SK-N-SH (cell line): ENCODE results near the gene SLC16A10. TPM values are rescaled to one million over a fixed set of nuclear protein-coding genes. Genes with fewer than 3 reads are reported as not detected.
A peak's percentile ranks its signal among the peaks of the same experiment; 100 is the strongest.

Experiments
- CTCF ChIA-PET: fragments of 300-600, 350-600 bp; formaldehyde crosslinking; extraction: SDS; loops from one replicate; lab custom pipeline; 2021; lab: Yijun Ruan, JAX
- POLR2A ChIA-PET: fragments of 350-600 bp; sonication (Branson Sonifier 250); formaldehyde crosslinking; extraction: SDS; loops from one replicate; lab custom pipeline; 2020; ENCODE audit warnings: antibody characterized with exemption, inconsistent platforms; lab: Yijun Ruan, JAX
- DNase-seq: peaks from one replicate; pipeline ENCODE4 v3.0.0; 2012
- H2AFZ ChIP-seq: fragments of 200-600 bp; sonication (generic); 2 replicates; pipeline ENCODE4 v1.8.1; 2016; ENCODE audit warnings: antibody characterized with exemption, mild to moderate bottlenecking, low read depth
- H3F3A ChIP-seq: fragments of 200-600 bp; sonication (generic); replicated peaks from 2 replicates; pipeline ENCODE3; 2016; ENCODE audit warnings: antibody characterized with exemption, mild to moderate bottlenecking; ENCODE audit not compliant: insufficient read depth
- H3K27ac ChIP-seq, 2 experiments: fragments of 200-500 bp in 1 of 2; fragments of 200-600 bp in 1 of 2; sonication (Bioruptor generic) in 1 of 2; sonication (generic), shearing (Covaris generic) in 1 of 2; 2 replicates each; pipeline versions ENCODE4 v1.5.1 to v1.6.1; 2014 to 2016; ENCODE audit warnings: low read depth in 2 of 2, inconsistent platforms in 1 of 2, low read length in 1 of 2, mild to moderate bottlenecking in 1 of 2, mixed read lengths in 1 of 2
- H3K27me3 ChIP-seq: fragments of 200-600 bp; sonication (generic), shearing (Covaris generic); 2 replicates; pipeline ENCODE4 v1.6.1; 2016; ENCODE audit warnings: mixed run types; ENCODE audit not compliant: insufficient read depth
- H3K36me3 ChIP-seq, 2 experiments: fragments of 200-500 bp in 1 of 2; fragments of 200-600 bp in 1 of 2; sonication (Bioruptor generic) in 1 of 2; sonication (generic) in 1 of 2; replicated peaks in 1 of 2; 2 replicates each; pipeline versions ENCODE3 to v1.5.1; 2014 to 2016; ENCODE audit warnings: low read length in 1 of 2, mild to moderate bottlenecking in 1 of 2; ENCODE audit not compliant: insufficient read depth in 2 of 2, control insufficient read depth in 1 of 2
- H3K4me1 ChIP-seq, 2 experiments: fragments of 200-500 bp in 1 of 2; fragments of 200-600 bp in 1 of 2; sonication (Bioruptor generic) in 1 of 2; sonication (generic), shearing (Covaris generic) in 1 of 2; 2 replicates each; pipeline versions ENCODE4 v1.5.1 to v1.6.1; 2014 to 2016; ENCODE audit warnings: low read depth in 1 of 2, low read length in 1 of 2, mixed run types in 1 of 2; ENCODE audit not compliant: insufficient read depth in 2 of 2, control insufficient read depth in 1 of 2
- H3K4me2 ChIP-seq: fragments of 200-600 bp; sonication (generic), shearing (Covaris generic); 2 replicates; pipeline ENCODE4 v1.6.1; 2017; ENCODE audit warnings: mixed run types
- H3K4me3 ChIP-seq, 2 experiments: fragments of 200-500 bp in 1 of 2; fragments of 200-600 bp in 1 of 2; sonication (Bioruptor generic) in 1 of 2; sonication (generic), shearing (Covaris generic) in 1 of 2; 2 replicates each; pipeline versions ENCODE4 v1.5.1 to v1.8.1; 2014 to 2016; ENCODE audit warnings: low read depth in 2 of 2, inconsistent platforms in 1 of 2, low read length in 1 of 2, mild to moderate bottlenecking in 1 of 2, mixed read lengths in 1 of 2, moderate library complexity in 1 of 2
- H3K79me2 ChIP-seq: fragments of 200-600 bp; sonication (generic); 2 replicates; pipeline ENCODE4 v1.8.1; 2017; ENCODE audit warnings: mild to moderate bottlenecking; ENCODE audit not compliant: insufficient read depth
- H3K9ac ChIP-seq: fragments of 200-600 bp; sonication (generic); 2 replicates; pipeline ENCODE4 v1.6.1; 2017; ENCODE audit warnings: mixed run types
- H3K9me2 ChIP-seq: fragments of 200-600 bp; sonication (generic); 2 replicates; pipeline ENCODE4 v1.6.1; 2017; ENCODE audit warnings: mixed run types
- H3K9me3 ChIP-seq: fragments of 200-600 bp; sonication (generic); 2 replicates; pipeline ENCODE4 v1.6.1; 2017; ENCODE audit warnings: mixed run types, mild to moderate bottlenecking, moderate library complexity
- H4K20me1 ChIP-seq: fragments of 200-600 bp; sonication (generic); 2 replicates; pipeline ENCODE4 v1.6.1; 2017; ENCODE audit warnings: mild to moderate bottlenecking, mixed run types; ENCODE audit not compliant: insufficient read depth
- CHD2 ChIP-seq: fragments of 150-350 bp; IDR thresholded peaks from 2 replicates; pipeline ENCODE4 v1.6.1; 2018; ENCODE audit warnings: low read length; ENCODE audit not compliant: partially characterized antibody
- FOSL2 ChIP-seq: IDR thresholded peaks from 2 replicates; pipeline ENCODE4 v1.4.0; 2012; ENCODE audit warnings: low read depth, mild to moderate bottlenecking, moderate library complexity, borderline replicate concordance
- JUND ChIP-seq: IDR thresholded peaks from 2 replicates; pipeline ENCODE4 v1.4.0; 2012
- RCOR1 ChIP-seq: fragments of 150-350 bp; IDR thresholded peaks from 2 replicates; pipeline ENCODE4 v1.6.1; 2017; ENCODE audit warnings: antibody characterized with exemption, low read length
- RFX5 ChIP-seq: IDR thresholded peaks from 2 replicates; pipeline ENCODE4 v1.6.1; 2012; ENCODE audit warnings: mild to moderate bottlenecking, improper control_type of control experiment, low read length
- SMC3 ChIP-seq: IDR thresholded peaks from 2 replicates; pipeline ENCODE4 v1.6.1; 2012; ENCODE audit warnings: low read depth, low read length, improper control_type of control experiment
- TAF1 ChIP-seq: IDR thresholded peaks from 2 replicates; pipeline ENCODE4 v1.6.1; 2012; ENCODE audit warnings: low read depth, mild to moderate bottlenecking, low read length, moderate library complexity, borderline replicate concordance
- TCF12 ChIP-seq: IDR thresholded peaks from 2 replicates; pipeline ENCODE4 v1.4.0; 2012
- TEAD4 ChIP-seq: IDR thresholded peaks from 2 replicates; pipeline ENCODE4 v1.4.0; 2012; ENCODE audit warnings: mild to moderate bottlenecking, borderline replicate concordance; ENCODE audit not compliant: insufficient read depth
- WGBS: methylation state at CpG from one replicate; pipeline ENCODE4 v1.1.6; 2017; ENCODE audit warnings: low lambda C conversion rate; 5-methylcytosine and 5-hydroxymethylcytosine counted together
- polyA plus RNA-seq, 3 experiments: library from polyadenylated mRNA; depleted of rRNA; stranded (reverse); fragments of >200 nt; gene quantifications; 2 replicates each; pipeline ENCODE4 v1.2.3, GENCODE V29; 2012
- TF ChIP-seq, protein P1 (sequence below): fragments of 200-600 bp; sonication (generic); IDR thresholded peaks from 2 replicates; pipeline ENCODE4 v1.6.1; 2017; ENCODE audit warnings: antibody characterized with exemption, mild to moderate bottlenecking, moderate library complexity
- TF ChIP-seq, protein P2 (sequence below): IDR thresholded peaks from 2 replicates; pipeline ENCODE4; 2012
- TF ChIP-seq, protein P3 (sequence below): fragments of 150-350 bp; IDR thresholded peaks from 2 replicates; pipeline ENCODE4 v1.6.1; 2017; ENCODE audit warnings: antibody characterized with exemption, low read length, low read depth, borderline replicate concordance

Gene SLC16A10
- polyA plus RNA-seq, 1 of the 3 experiments (the other 2 are of a cell fraction) = 0.12 TPM

DNA sequence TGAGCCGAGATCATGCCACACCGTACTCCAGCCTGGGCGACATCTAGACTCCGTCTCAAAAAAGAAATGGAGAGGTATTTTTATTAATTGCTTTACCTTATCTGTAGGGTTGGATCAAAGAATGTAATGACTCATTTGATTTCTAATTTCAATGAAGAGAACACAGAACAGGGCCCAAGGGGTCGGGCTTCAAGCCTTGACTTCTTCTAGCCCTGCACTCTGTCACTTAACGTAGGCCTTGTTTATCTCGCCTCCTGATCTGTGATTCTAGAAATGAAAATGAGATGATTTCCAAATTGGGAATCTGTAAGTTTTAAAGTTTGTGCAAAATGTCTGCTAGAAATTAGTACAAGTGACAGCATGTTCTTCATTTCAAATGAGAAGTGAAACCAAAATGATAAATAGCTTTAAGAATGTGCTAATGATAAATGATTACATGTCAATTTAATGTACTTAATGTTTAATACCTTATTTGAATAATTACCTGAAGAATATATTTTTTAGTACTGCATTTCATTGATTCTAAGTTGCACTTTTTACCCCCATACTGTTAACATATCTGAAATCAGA lies 180.5 kb downstream of the SLC16A10 start:
- no peaks in the 10 kb centered on the region for H3K27me3 ChIP-seq
- ChIA-PET POLR2A (no interaction called here), CTCF (no interaction called here)
- H2AFZ ChIP-seq = no peak overlapping the region
- no peak overlapping the region for H3K27ac ChIP-seq
- peaks cover 32 to 43% of the 10 kb centered on the region in 2 experiments for H3K36me3 ChIP-seq
- 78% methylated on average over 7 of the region's 7 CpGs for WGBS
- no peak overlapping the region for H3K4me2 ChIP-seq
- H3K79me2 ChIP-seq = peaks cover 58% of the 10 kb centered on the region
- H3K4me1 ChIP-seq = peaks cover 0 to 6% of the 10 kb centered on the region in 2 experiments; a peak in 3 of 4 replicates
- no peaks in the 10 kb centered on the region; the same call in 1 of the 2 replicates for H4K20me1 ChIP-seq
- TF ChIP-seq, protein P1, sequence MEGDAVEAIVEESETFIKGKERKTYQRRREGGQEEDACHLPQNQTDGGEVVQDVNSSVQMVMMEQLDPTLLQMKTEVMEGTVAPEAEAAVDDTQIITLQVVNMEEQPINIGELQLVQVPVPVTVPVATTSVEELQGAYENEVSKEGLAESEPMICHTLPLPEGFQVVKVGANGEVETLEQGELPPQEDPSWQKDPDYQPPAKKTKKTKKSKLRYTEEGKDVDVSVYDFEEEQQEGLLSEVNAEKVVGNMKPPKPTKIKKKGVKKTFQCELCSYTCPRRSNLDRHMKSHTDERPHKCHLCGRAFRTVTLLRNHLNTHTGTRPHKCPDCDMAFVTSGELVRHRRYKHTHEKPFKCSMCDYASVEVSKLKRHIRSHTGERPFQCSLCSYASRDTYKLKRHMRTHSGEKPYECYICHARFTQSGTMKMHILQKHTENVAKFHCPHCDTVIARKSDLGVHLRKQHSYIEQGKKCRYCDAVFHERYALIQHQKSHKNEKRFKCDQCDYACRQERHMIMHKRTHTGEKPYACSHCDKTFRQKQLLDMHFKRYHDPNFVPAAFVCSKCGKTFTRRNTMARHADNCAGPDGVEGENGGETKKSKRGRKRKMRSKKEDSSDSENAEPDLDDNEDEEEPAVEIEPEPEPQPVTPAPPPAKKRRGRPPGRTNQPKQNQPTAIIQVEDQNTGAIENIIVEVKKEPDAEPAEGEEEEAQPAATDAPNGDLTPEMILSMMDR = no peak
- TF ChIP-seq JUND (peak; percentile 38; the same call in 1 of the 2 replicates), TCF12 (peak; percentile 68), FOSL2 (peak; percentile 4; the same call in 1 of the 2 replicates), TAF1 (no peak), RFX5 (no peak), CHD2 (no peak), RCOR1 (no peak), SMC3 (no peak), TEAD4 (peak; percentile 43; the same call in 1 of the 2 replicates)
- TF ChIP-seq, protein P2, sequence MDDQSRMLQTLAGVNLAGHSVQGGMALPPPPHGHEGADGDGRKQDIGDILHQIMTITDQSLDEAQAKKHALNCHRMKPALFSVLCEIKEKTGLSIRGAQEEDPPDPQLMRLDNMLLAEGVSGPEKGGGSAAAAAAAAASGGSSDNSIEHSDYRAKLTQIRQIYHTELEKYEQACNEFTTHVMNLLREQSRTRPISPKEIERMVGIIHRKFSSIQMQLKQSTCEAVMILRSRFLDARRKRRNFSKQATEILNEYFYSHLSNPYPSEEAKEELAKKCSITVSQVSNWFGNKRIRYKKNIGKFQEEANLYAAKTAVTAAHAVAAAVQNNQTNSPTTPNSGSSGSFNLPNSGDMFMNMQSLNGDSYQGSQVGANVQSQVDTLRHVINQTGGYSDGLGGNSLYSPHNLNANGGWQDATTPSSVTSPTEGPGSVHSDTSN = 0 out of 2 replicates have a peak, but pooled peaks have one; percentile 16
- H3K9me3 ChIP-seq = no peaks in the 10 kb centered on the region
- no peak overlapping the region for H3K9ac ChIP-seq
- peaks cover 14% of the 10 kb centered on the region for H3F3A ChIP-seq
- DNase-seq = no peak
- no peaks in the 10 kb centered on the region for H3K9me2 ChIP-seq
- H3K4me3 ChIP-seq = no peak overlapping the region

DNA sequence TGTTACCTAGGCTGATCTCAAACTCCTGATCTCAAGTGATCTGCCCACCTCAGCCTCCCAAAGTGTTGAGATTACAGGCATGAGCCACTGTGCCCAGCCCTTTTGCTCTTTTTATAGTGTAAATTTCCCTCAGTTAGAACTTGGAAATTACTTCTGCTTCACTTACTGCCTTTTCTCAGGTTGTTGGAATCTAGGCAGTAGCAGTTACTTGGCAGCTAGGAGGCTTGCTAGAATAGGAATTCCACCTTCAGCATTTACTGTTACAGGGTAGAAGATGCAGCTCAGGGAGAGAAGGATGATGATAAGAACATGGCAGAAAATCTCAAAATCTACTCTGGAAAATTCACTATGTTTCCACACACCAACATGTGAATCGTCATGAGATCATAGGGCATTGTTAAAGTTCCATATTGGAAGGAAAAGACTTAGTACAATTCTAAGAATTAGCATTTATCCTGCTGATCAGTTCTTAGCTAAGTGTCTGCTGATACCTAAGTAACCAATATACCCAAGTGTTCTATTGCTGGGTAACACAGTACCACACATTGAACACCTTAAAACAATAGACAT lies 182.2 kb downstream of the SLC16A10 start:
- WGBS = 91% methylated on average over 1 of the region's 1 CpG
- Histone ChIP-seq H3K27me3 (no peaks in the 10 kb centered on the region), H3K79me2 (peaks cover 59% of the 10 kb centered on the region), H3K36me3 (peaks cover 36 to 60% of the 10 kb centered on the region in 2 experiments), H4K20me1 (no peaks in the 10 kb centered on the region), H3K27ac (no peak overlapping the region), H3F3A (peaks cover 5% of the 10 kb centered on the region), H3K4me2 (no peak overlapping the region), H3K9me3 (0 out of 2 replicates have a peak, but pooled peaks cover 4% of the 10 kb centered on the region), H2AFZ (no peak overlapping the region), H3K9me2 (no peaks in the 10 kb centered on the region), H3K4me3 (no peak overlapping the region), H3K4me1 (peaks cover 0 to 2% of the 10 kb centered on the region in 2 experiments; a peak in 2 of 4 replicates), H3K9ac (no peak overlapping the region)
- ChIA-PET CTCF (no interaction called here), POLR2A (no interaction called here)
- DNase-seq = no peak
- TF ChIP-seq, protein P3, sequence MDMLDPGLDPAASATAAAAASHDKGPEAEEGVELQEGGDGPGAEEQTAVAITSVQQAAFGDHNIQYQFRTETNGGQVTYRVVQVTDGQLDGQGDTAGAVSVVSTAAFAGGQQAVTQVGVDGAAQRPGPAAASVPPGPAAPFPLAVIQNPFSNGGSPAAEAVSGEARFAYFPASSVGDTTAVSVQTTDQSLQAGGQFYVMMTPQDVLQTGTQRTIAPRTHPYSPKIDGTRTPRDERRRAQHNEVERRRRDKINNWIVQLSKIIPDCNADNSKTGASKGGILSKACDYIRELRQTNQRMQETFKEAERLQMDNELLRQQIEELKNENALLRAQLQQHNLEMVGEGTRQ = no peak
